GM12878 (cell line): Measurements from ENCODE around the gene ZNF165. TPM values are rescaled to one million over a fixed set of nuclear protein-coding genes. Genes with fewer than 3 reads are reported as not detected.

Experiments used
- ATAC-seq: fragments of 200-7000 bp; cut with Tn5 transposase; 3 replicates; pipeline ENCODE4 v1.9.1; 2020; ENCODE audit warnings: mild to moderate bottlenecking, moderate library complexity
- BruUV-seq: library from RNA; stranded (reverse); fragments of 400-500 nt; replicated peaks from 2 replicates; lab custom pipeline; 2021; lab: Mats Ljungman, UMichigan
- CTCF ChIA-PET: fragments of 300-600 bp; sonication (Branson Sonifier 250); formaldehyde crosslinking; extraction: SDS; loops from one replicate; lab custom pipeline; 2021; ENCODE audit warnings: inconsistent platforms; lab: Yijun Ruan, JAX
- POLR2A ChIA-PET: fragments of 350-600 bp; formaldehyde crosslinking; extraction: SDS; loops from one replicate; lab custom pipeline; 2021; ENCODE audit warnings: inconsistent platforms; lab: Charles Lee
- RAD21 ChIA-PET: fragments of 300-600 bp; sonication (Branson Sonifier 250); formaldehyde crosslinking; loops from one replicate; lab custom pipeline; 2023; ENCODE audit warnings: antibody characterized with exemption; ENCODE audit not compliant: unreplicated experiment; lab: Charles Lee
- SMC1A ChIA-PET: fragments of 300-600 bp; sonication (Branson Sonifier 250); formaldehyde crosslinking; loops from one replicate; lab custom pipeline; 2023; ENCODE audit not compliant: unreplicated experiment, uncharacterized antibody; lab: Charles Lee
- DNase-seq: peaks from one replicate; pipeline ENCODE4 v3.0.0-alpha.2; 2011; ENCODE audit warnings: low read depth, low spot score
- FAIRE-seq: peaks from 3 replicates; lab custom pipeline; 2011; peaks lifted over from hg19 to GRCh38; lab: Jason Lieb, UNC
- H2AFZ ChIP-seq: 2 replicates; pipeline ENCODE4 v1.6.0; 2011; ENCODE audit warnings: low read depth, low read length, control low read depth; ENCODE audit not compliant: control insufficient read depth
- H3K27ac ChIP-seq: 2 replicates; pipeline ENCODE4 v1.5.1; 2011; ENCODE audit warnings: control low read depth; ENCODE audit not compliant: control insufficient read depth, insufficient read depth
- H3K27me3 ChIP-seq, 2 experiments: replicated peaks in 1 of 2; 2 replicates each; pipeline versions ENCODE4 v1.6.0 to v1.6.1; 2011; ENCODE audit warnings: low read length in 1 of 2; ENCODE audit not compliant: control insufficient read depth in 2 of 2, insufficient read depth in 2 of 2
- H3K36me3 ChIP-seq, 2 experiments: 2 replicates each; pipeline ENCODE4 v1.5.1; 2011; ENCODE audit warnings: low read length in 1 of 2; ENCODE audit not compliant: control insufficient read depth in 2 of 2, insufficient read depth in 2 of 2
- H3K4me1 ChIP-seq: 2 replicates; pipeline ENCODE4 v1.6.1; 2011; ENCODE audit warnings: mild to moderate bottlenecking, low read length, moderate library complexity, mixed read lengths; ENCODE audit not compliant: control insufficient read depth, insufficient read depth
- H3K4me2 ChIP-seq: 2 replicates; pipeline ENCODE4 v1.6.0; 2011; ENCODE audit warnings: control low read depth; ENCODE audit not compliant: control insufficient read depth, insufficient read depth
- H3K4me3 ChIP-seq: fragments of 200-600 bp; sonication (generic); 2 replicates; pipeline ENCODE4 v1.5.1; 2016
- H3K79me2 ChIP-seq: 2 replicates; pipeline ENCODE4 v1.6.0; 2011; ENCODE audit warnings: low read length; ENCODE audit not compliant: control insufficient read depth, insufficient read depth
- H3K9ac ChIP-seq: 2 replicates; pipeline ENCODE4 v1.8.0; 2011; ENCODE audit warnings: low read length, control low read depth, mixed read lengths; ENCODE audit not compliant: control insufficient read depth, insufficient read depth
- H3K9me3 ChIP-seq: replicated peaks from 3 replicates; pipeline ENCODE4 v1.5.1; 2011; ENCODE audit warnings: mild to moderate bottlenecking, low read length; ENCODE audit not compliant: control insufficient read depth, insufficient read depth
- H4K20me1 ChIP-seq: 2 replicates; pipeline ENCODE4 v1.6.0; 2011; ENCODE audit not compliant: control insufficient read depth, insufficient read depth
- CHD4 ChIP-seq: fragments of 200-600 bp; sonication (generic); IDR thresholded peaks from 2 replicates; pipeline ENCODE4 v1.6.1; 2016; ENCODE audit warnings: mild to moderate bottlenecking
- E2F4 ChIP-seq: IDR thresholded peaks from 2 replicates; pipeline ENCODE4 v1.6.1; 2012; ENCODE audit warnings: low read depth, low read length, improper control_type of control experiment
- EED ChIP-seq: sonication (generic); IDR thresholded peaks from 2 replicates; pipeline ENCODE4 v1.6.1; 2016; ENCODE audit warnings: antibody characterized with exemption, low read depth
- HDAC2 ChIP-seq: fragments of 200-600 bp; sonication (generic); IDR thresholded peaks from 2 replicates; pipeline ENCODE4 v1.6.1; 2017
- IKZF2 ChIP-seq, 2 experiments: fragments of 450-650 bp; IDR thresholded peaks; 2 replicates each; pipeline ENCODE4 v1.6.1; 2017; ENCODE audit warnings: mild to moderate bottlenecking in 2 of 2, moderate library complexity in 2 of 2
- IRF3 ChIP-seq: fragments of 450-650 bp; IDR thresholded peaks from 2 replicates; pipeline ENCODE4 v1.6.1; 2014; ENCODE audit warnings: mild to moderate bottlenecking
- KDM1A ChIP-seq: fragments of 200-600 bp; sonication (generic); IDR thresholded peaks from 2 replicates; pipeline ENCODE4 v1.6.1; 2016; ENCODE audit warnings: borderline replicate concordance
- LARP7 ChIP-seq: fragments of 450-650 bp; IDR thresholded peaks from 2 replicates; pipeline ENCODE4 v1.6.1; 2017; ENCODE audit warnings: mild to moderate bottlenecking
- PAX8 ChIP-seq: fragments of 450-650 bp; IDR thresholded peaks from 2 replicates; pipeline ENCODE4 v1.6.1; 2017; ENCODE audit warnings: mild to moderate bottlenecking, moderate library complexity
- POU2F2 ChIP-seq: IDR thresholded peaks from 3 replicates; pipeline ENCODE4 v1.6.1; 2011; ENCODE audit warnings: low read depth, mild to moderate bottlenecking, low read length, borderline replicate concordance
- RCOR1 ChIP-seq: conservative IDR thresholded peaks from 2 replicates; pipeline ENCODE4 v1.6.1; 2012; ENCODE audit warnings: low read depth, low read length, improper control_type of control experiment
- SIN3A ChIP-seq: IDR thresholded peaks from 2 replicates; pipeline ENCODE4 v1.6.1; 2012; ENCODE audit warnings: low read depth, low read length, improper control_type of control experiment
- SMC3 ChIP-seq: IDR thresholded peaks from 2 replicates; pipeline ENCODE4 v1.6.1; 2011; ENCODE audit warnings: low read length, improper control_type of control experiment, borderline replicate concordance
- YY1 ChIP-seq: IDR thresholded peaks from 2 replicates; pipeline ENCODE4 v1.6.1; 2011; ENCODE audit warnings: low read depth, mild to moderate bottlenecking, low read length
- ZBTB4 ChIP-seq: fragments of 450-650 bp; formaldehyde crosslinking; IDR thresholded peaks from 2 replicates; pipeline ENCODE4 v1.4.0; 2022; ENCODE audit warnings: mild to moderate bottlenecking, moderate library complexity
- ZNF592 ChIP-seq: fragments of 450-650 bp; IDR thresholded peaks from 2 replicates; pipeline ENCODE4 v1.6.1; 2017; ENCODE audit warnings: mild to moderate bottlenecking, moderate library complexity
- WGBS: methylation state at CpG from one replicate; pipeline ENCODE4 v1.1.6; 2016; ENCODE audit warnings: low lambda C conversion rate; ENCODE audit not compliant: insufficient replicate concordance, insufficient coverage; ENCODE audit errors: missing lambda C conversion rate; 5-methylcytosine and 5-hydroxymethylcytosine counted together
- in situ Hi-C: fragments of 300-500 bp; cut with MboI; formaldehyde crosslinking; loops from 9 replicates; pipeline ENCODE4 v1.14.3; 2018; ENCODE audit warnings: mixed read lengths
- intact Hi-C: fragments of 100-400 bp; cut with micrococcal nuclease; formaldehyde crosslinking; loops from one replicate; pipeline ENCODE4 v1.14.2; 2022; ENCODE audit not compliant: unreplicated experiment
- polyA plus RNA-seq, 11 experiments: library from polyadenylated mRNA; depleted of rRNA in 4 of 11; unstranded in 6 of 11; stranded (reverse) in 5 of 11; fragments of >200 nt; fragmentation: Nextera tagmentation in 4 of 11; fragmentation: Illumina TruSeq in 1 of 11; extraction: Ambion mirVana in 4 of 11; extraction: Trizol in 1 of 11; gene quantifications; 1 replicate in 1 of 11; 2 replicates in 10 of 11; pipeline versions ENCODE4 v1.2.1 to v1.2.3, GENCODE V29; 2011 to 2016; ENCODE audit warnings: inconsistent platforms in 2 of 11, missing spikeins in 2 of 11, low read depth in 1 of 11
- total RNA-seq, 4 experiments: library from RNA; depleted of rRNA in 3 of 4; stranded (reverse); fragments of >200 nt in 3 of 4; fragmentation: Illumina TruSeq in 1 of 4; extraction: Trizol in 1 of 4; gene quantifications; 2 replicates each; pipeline versions ENCODE4 v1.2.1 to v1.2.3, GENCODE V29; 2013 to 2021

The ZNF165 gene
- total and polyA plus RNA-seq, 10 of the 15 experiments (the other 5 are each of a cell fraction or from before 2014, with no cell fraction given), result 1.1 to 5.0 (median 2.9) TPM

- SMC1A ChIA-PET, result no interaction called here
- Histone ChIP-seq H3K4me2 (no peak overlapping the region), H3K27ac (no peak overlapping the region), H3K79me2 (no peaks in the 10 kb centered on the region), H3K4me1 (no peaks in the 10 kb centered on the region), H3K9me3 (peaks cover 13% of the 10 kb centered on the region; the same call in 2 of the 3 replicates)
- no peak for DNase-seq
- TF ChIP-seq PAX8 (no peak), E2F4 (no peak), HDAC2 (no peak), POU2F2 (no peak), SMC3 (no peak), EED (no peak), IRF3 (no peak), ZNF592 (no peak), KDM1A (no peak), ZBTB4 (no peak), SIN3A (no peak), IKZF2 (IDR thresholded peaks at IDR 0.05) (no peak), LARP7 (no peak), YY1 (no peak), CHD4 (no peak), RCOR1 (no peak)
- TF ChIP-seq, all 136 proteins: peak for 0
- ChIA-PET CTCF (no interaction called here), RAD21 (no interaction called here), POLR2A (no interaction called here)
- no peak overlapping the region for H3K4me3 ChIP-seq
- no peaks in the 10 kb centered on the region for H3K27me3 ChIP-seq
- ATAC-seq, result no peak
- no peak overlapping the region for H2AFZ ChIP-seq
- BruUV-seq, result no TSS peak
- intact Hi-C loops, result no loop called here
- H3K9ac ChIP-seq, result no peak overlapping the region
- 98% methylated on average over 29 of the region's 33 CpGs for WGBS
- H3K36me3 ChIP-seq, result peaks cover 0 to 9% of the 10 kb centered on the region in 2 experiments; a peak in 1 of 4 replicates
- FAIRE-seq, result no peak
- in situ Hi-C loops, result loop anchor here (25.0 kb wide), 1 partner anchor 1429 kb away; the partner anchor contains the start of gene ZNF322
- H4K20me1 ChIP-seq, result no peaks in the 10 kb centered on the region
Observed at GRCh38 chr6:28090917-28091586, 10.7 kb downstream of the ZNF165 start.
